ENCODE results near the gene TERB1.

DNA sequence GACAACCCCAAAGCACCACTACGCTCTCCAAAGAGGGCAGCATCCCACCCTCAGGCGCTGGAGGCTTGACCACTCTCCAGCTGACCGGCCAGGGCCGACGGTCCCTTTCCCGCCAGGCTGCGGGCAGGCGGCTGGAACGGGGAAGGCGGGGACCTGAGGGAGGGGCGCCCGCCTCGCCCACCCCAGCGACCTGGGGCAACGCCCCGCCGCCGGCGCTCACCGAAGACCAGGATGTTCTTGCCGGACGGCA, 50.4 kb downstream of the TERB1 start:
- no peak for TF ChIP-seq POLR2A (IDR thresholded peaks at IDR 0.05; ENCODE audit: low read depth, low read length)
- TF ChIP-seq, protein P1, sequence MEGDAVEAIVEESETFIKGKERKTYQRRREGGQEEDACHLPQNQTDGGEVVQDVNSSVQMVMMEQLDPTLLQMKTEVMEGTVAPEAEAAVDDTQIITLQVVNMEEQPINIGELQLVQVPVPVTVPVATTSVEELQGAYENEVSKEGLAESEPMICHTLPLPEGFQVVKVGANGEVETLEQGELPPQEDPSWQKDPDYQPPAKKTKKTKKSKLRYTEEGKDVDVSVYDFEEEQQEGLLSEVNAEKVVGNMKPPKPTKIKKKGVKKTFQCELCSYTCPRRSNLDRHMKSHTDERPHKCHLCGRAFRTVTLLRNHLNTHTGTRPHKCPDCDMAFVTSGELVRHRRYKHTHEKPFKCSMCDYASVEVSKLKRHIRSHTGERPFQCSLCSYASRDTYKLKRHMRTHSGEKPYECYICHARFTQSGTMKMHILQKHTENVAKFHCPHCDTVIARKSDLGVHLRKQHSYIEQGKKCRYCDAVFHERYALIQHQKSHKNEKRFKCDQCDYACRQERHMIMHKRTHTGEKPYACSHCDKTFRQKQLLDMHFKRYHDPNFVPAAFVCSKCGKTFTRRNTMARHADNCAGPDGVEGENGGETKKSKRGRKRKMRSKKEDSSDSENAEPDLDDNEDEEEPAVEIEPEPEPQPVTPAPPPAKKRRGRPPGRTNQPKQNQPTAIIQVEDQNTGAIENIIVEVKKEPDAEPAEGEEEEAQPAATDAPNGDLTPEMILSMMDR (IDR thresholded peaks at IDR 0.05; ENCODE audit: extremely low read depth in 1 of 2, insufficient read depth in 1 of 2, low read depth in 1 of 2, low read length in 2 of 2), result no peak
- TF ChIP-seq, protein P2, sequence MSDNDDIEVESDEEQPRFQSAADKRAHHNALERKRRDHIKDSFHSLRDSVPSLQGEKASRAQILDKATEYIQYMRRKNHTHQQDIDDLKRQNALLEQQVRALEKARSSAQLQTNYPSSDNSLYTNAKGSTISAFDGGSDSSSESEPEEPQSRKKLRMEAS (IDR thresholded peaks at IDR 0.05; ENCODE audit: insufficient read depth, insufficient read length), result no peak
- no peak for TF ChIP-seq JUN (IDR thresholded peaks at IDR 0.05; ENCODE audit: borderline replicate concordance, insufficient read depth, insufficient read length, low read depth)
- no peak for TF ChIP-seq POLR2AphosphoS5 (IDR thresholded peaks at IDR 0.05; ENCODE audit: insufficient read depth, low read depth, low read length)
- no peak for TF ChIP-seq GATA2 (IDR thresholded peaks at IDR 0.05; ENCODE audit: insufficient read depth, insufficient read length, low read depth, low read length)
- TF ChIP-seq FOS (IDR thresholded peaks at IDR 0.05; ENCODE audit: borderline replicate concordance, insufficient read depth, low read length), result no peak
- no peak for TF ChIP-seq EZH2 (IDR thresholded peaks at IDR 0.05; ENCODE audit: borderline replicate concordance, low read depth, low read length, severe bottlenecking)

All from endothelial cell of umbilical vein (primary cell).